ENCODE results near the gene PSAP.

The PSAP gene

GRCh38 chr10:71829896-71830295 lies 21.2 kb downstream of the PSAP start:
- H3K4me3 ChIP-seq (ENCODE audit: low read depth, low read length): no peak overlapping the region
- no peak for DNase-seq (ENCODE audit: low read depth)
- TF ChIP-seq CTCF (IDR thresholded peaks at IDR 0.05; ENCODE audit: control insufficient read depth, extremely low read depth, insufficient read depth): no peak

GRCh38 chr10:71829171-71829570 lies 21.9 kb downstream of the PSAP start:
- no peak for TF ChIP-seq CTCF (IDR thresholded peaks at IDR 0.05; ENCODE audit: control insufficient read depth, extremely low read depth, insufficient read depth)
- no peak for DNase-seq (ENCODE audit: low read depth)
- H3K4me3 ChIP-seq (ENCODE audit: low read depth, low read length): no peak overlapping the region

GRCh38 chr10:71828702-71829101 lies 22.3 kb downstream of the PSAP start:
- no peak for TF ChIP-seq CTCF (IDR thresholded peaks at IDR 0.05; ENCODE audit: control insufficient read depth, extremely low read depth, insufficient read depth)
- H3K4me3 ChIP-seq (ENCODE audit: low read depth, low read length): no peak overlapping the region
- no peak for DNase-seq (ENCODE audit: low read depth)

GRCh38 chr10:71827852-71828251 lies 23.2 kb downstream of the PSAP start:
- DNase-seq (ENCODE audit: low read depth): no peak
- H3K4me3 ChIP-seq (ENCODE audit: low read depth, low read length): no peak overlapping the region
- TF ChIP-seq CTCF (IDR thresholded peaks at IDR 0.05; ENCODE audit: control insufficient read depth, extremely low read depth, insufficient read depth): no peak

GRCh38 chr10:71825217-71825616 lies 25.8 kb downstream of the PSAP start:
- no peak overlapping the region for H3K4me3 ChIP-seq (ENCODE audit: low read depth, low read length)
- peak; percentile 15; the same call in 1 of the 2 replicates for TF ChIP-seq CTCF (IDR thresholded peaks at IDR 0.05; ENCODE audit: control insufficient read depth, extremely low read depth, insufficient read depth)

GRCh38 chr10:71824333-71824732 lies 26.7 kb downstream of the PSAP start:
- TF ChIP-seq CTCF (IDR thresholded peaks at IDR 0.05; ENCODE audit: control insufficient read depth, extremely low read depth, insufficient read depth): no peak
- DNase-seq (ENCODE audit: low read depth): no peak

More at GRCh38 chr10:71825217-71825616, 25.8 kb downstream of the PSAP start:
- DNase-seq (ENCODE audit: low read depth): no peak

GRCh38 chr10:71823356-71823755 lies 27.7 kb downstream of the PSAP start:
- no peak for DNase-seq (ENCODE audit: low read depth)
- H3K4me3 ChIP-seq (ENCODE audit: low read depth, low read length): no peak overlapping the region
- no peak for TF ChIP-seq CTCF (IDR thresholded peaks at IDR 0.05; ENCODE audit: control insufficient read depth, extremely low read depth, insufficient read depth)

More at GRCh38 chr10:71824333-71824732, 26.7 kb downstream of the PSAP start:
- H3K4me3 ChIP-seq (ENCODE audit: low read depth, low read length): no peak overlapping the region
